ENCODE data around the gene PAK6.

PAK6 gene

DNA sequence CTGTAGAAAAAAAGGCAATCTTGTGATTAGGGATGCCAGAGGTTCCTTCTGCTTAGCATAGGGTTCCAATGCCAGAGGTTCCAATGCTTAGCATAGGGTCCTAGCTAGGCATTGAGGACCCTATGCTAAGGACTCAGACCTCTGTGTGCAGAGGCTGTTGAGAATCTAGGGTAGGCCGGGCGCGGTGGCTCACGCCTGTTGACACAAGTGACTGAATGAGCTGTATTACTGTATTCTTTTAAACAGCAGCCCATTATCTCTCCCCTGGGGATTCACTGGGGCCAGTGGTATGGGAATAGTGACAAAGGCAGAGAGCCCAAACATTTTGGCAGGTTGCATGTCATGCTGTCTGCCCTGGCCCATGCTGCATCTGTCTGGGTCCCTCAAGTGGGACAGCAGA lies 16.2 kb downstream of the PAK6 start:
- Histone ChIP-seq H3K4me3 (ENCODE audit: low read depth, low read length) (no peak overlapping the region), H3K27me3 (ENCODE audit: insufficient read depth, low read depth, severe bottlenecking) (no peaks in the 10 kb centered on the region), H3K9me3 (ENCODE audit: severe bottlenecking) (no peaks in the 10 kb centered on the region), H3K36me3 (no peaks in the 10 kb centered on the region), H3K27ac (peak overlapping the region; percentile 86)
- DNase-seq: no peak
- TF ChIP-seq CTCF (IDR thresholded peaks at IDR 0.05; ENCODE audit: low read depth, low read length): no peak

DNA sequence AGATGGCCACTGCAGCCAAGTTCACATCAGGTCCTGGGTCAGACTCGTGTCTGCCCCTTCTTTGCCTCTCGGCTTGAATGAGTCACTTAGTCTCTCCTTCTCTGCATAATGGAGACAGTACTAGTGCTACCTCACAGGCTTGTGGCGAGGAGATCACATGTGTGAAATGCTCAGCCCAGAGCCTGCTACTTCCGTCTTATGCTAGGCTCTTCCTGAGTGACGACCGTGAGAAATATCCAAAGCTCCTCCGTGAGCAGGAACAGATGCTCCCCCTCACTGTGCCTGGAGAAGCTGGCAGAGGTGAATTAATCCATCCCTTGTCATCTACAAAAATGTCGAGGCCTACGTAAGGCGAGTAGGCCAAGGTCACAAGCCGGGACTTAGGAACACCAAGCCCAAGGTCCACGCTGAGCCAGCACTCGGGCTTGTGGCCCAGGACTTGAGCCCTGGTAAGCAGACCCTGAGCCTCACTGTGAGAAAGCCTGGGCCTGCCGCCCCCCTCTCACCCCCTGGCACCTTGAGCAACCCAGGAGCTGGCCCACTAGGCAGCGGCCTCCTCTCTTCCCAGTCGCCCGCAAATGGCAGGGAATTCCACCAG lies 17.9 kb downstream of the PAK6 start:
- Histone ChIP-seq H3K27ac (peak overlapping the region; percentile 86), H3K36me3 (no peaks in the 10 kb centered on the region), H3K27me3 (ENCODE audit: insufficient read depth, low read depth, severe bottlenecking) (no peaks in the 10 kb centered on the region), H3K4me3 (ENCODE audit: low read depth, low read length) (no peak overlapping the region), H3K9me3 (ENCODE audit: severe bottlenecking) (no peaks in the 10 kb centered on the region)
- no peak for TF ChIP-seq CTCF (IDR thresholded peaks at IDR 0.05; ENCODE audit: low read depth, low read length)
- DNase-seq: peak; percentile 83

DNA sequence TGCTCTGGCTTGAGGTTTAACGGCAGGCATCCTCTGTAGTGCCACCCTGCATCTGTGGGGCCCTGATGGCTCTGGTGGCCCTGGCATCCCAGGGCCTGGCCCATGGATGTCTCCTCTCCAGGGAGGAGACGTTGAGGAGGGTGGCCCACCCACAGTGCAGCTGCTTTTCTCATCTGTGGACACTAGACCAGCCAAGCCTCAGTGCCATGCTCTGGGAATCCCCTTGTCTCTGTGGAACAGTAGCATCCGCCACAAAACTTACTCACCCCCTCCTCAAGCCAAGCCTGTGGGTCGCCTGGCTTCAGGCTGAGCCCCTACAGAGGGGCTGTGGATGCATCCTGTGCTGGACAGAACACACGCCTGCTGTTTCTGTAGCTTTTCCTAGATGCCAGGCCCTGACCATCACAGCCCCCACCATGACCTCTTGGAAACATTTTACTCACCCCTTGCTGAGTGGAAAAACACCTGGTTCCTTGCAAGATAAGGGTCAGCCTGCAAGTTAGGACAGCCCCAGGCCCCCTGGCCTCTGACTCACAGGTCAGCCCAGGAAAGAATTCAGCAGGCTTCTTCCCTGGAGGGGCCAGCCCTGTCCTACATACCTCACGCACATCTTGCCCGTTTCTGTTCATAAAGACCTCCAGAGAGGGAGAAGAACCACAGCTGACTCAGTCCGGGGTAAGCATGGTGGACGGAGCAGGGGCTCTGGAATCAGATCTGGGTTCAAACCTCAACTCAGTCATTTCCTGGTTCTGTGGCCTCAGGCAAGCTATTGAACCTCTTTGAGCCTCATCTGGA lies 19.0 kb downstream of the PAK6 start:
- H3K9me3 ChIP-seq (ENCODE audit: severe bottlenecking): no peaks in the 10 kb centered on the region
- no peak for TF ChIP-seq CTCF (IDR thresholded peaks at IDR 0.05; ENCODE audit: low read depth, low read length)
- H3K27me3 ChIP-seq (ENCODE audit: insufficient read depth, low read depth, severe bottlenecking): no peaks in the 10 kb centered on the region
- no peak overlapping the region for H3K4me3 ChIP-seq (ENCODE audit: low read depth, low read length)
- H3K27ac ChIP-seq: peak overlapping the region; percentile 86
- H3K36me3 ChIP-seq: no peaks in the 10 kb centered on the region
- DNase-seq: no peak

DNA sequence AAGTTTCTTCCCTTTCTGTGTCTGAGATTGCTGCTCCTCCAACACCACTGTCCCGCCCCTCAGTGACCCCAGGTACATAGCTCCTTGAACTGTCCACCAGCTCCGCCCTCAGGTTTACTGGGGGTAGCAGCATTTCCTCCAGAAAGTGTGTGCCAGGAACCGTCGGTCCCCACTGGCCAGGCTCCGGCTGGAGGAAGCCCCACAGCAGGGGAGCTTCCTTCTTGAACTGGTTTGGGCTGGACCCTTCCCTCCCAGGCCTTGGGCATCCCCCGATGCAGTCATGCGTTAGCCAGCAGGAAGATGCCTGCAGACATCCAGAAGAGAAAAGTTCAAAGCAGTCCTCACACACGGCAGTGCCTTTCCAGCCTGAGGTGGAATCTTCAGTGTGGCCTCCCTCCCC lies 19.7 kb downstream of the PAK6 start:
- H3K27ac ChIP-seq: no peak overlapping the region
- no peaks in the 10 kb centered on the region for H3K27me3 ChIP-seq (ENCODE audit: insufficient read depth, low read depth, severe bottlenecking)
- no peaks in the 10 kb centered on the region for H3K9me3 ChIP-seq (ENCODE audit: severe bottlenecking)
- no peak for TF ChIP-seq CTCF (IDR thresholded peaks at IDR 0.05; ENCODE audit: low read depth, low read length)
- no peak for DNase-seq
- H3K36me3 ChIP-seq: no peaks in the 10 kb centered on the region
- no peak overlapping the region for H3K4me3 ChIP-seq (ENCODE audit: low read depth, low read length)

GRCh38 chr15:40259021-40259420 lies 20.2 kb downstream of the PAK6 start:
- Histone ChIP-seq H3K9me3 (ENCODE audit: severe bottlenecking) (no peaks in the 10 kb centered on the region), H3K27ac (no peak overlapping the region), H3K36me3 (no peaks in the 10 kb centered on the region), H3K27me3 (ENCODE audit: insufficient read depth, low read depth, severe bottlenecking) (no peaks in the 10 kb centered on the region), H3K4me3 (ENCODE audit: low read depth, low read length) (no peak overlapping the region)
- TF ChIP-seq CTCF (IDR thresholded peaks at IDR 0.05; ENCODE audit: low read depth, low read length): no peak
- no peak for DNase-seq

Measured in WERI-Rb-1 (cell line).